ENCODE data around the gene ULK3.

ULK3 gene

GRCh38 chr15:74839526-74840395 lies 3.2 kb downstream of the ULK3 start:
- DNase-seq: no peak

GRCh38 chr15:74838746-74839525 lies 4.0 kb downstream of the ULK3 start:
- DNase-seq: no peak

DNA sequence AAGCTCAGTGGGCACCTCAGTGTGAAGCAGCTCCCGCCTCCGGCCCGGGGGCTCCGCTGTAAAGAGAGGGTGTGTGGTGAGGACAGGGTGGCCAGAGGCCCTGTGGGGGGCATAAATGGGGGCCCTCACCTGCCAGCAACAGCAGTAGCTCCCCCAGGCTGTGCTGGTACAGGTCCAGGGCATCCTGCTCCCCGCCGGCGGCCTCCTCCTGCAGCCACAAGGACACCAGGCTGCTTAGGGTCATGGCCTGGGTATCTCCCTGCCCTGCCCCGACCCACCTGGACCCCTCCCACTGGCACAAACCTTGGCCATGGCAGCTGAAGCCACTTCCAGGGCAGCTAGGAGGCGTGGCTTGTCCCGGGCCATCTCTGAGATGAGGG lies 4.8 kb downstream of the ULK3 start:
- DNase-seq: no peak

GRCh38 chr15:74837482-74838136 lies 5.3 kb downstream of the ULK3 start:
- no peak for DNase-seq

DNA sequence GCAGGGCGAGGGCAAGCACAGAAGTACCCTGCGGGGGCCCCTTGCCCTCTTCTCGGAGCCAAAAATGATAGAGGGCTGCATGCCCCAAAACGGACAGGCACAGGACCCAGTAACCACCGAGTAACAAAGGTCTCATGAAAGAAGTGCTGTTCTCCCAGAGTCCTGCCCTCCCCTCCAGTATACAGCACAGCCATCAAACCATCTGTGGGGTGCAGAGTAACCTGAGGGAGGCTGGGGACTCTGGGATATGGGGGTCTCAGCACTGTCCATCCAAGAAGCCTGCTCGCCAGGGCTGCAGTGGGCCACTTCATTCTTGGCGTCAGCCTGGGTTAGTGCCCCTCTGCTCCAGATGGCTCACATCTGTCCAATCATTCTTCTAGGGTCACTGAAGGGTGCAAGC lies 6.1 kb downstream of the ULK3 start:
- no peak for DNase-seq

DNA sequence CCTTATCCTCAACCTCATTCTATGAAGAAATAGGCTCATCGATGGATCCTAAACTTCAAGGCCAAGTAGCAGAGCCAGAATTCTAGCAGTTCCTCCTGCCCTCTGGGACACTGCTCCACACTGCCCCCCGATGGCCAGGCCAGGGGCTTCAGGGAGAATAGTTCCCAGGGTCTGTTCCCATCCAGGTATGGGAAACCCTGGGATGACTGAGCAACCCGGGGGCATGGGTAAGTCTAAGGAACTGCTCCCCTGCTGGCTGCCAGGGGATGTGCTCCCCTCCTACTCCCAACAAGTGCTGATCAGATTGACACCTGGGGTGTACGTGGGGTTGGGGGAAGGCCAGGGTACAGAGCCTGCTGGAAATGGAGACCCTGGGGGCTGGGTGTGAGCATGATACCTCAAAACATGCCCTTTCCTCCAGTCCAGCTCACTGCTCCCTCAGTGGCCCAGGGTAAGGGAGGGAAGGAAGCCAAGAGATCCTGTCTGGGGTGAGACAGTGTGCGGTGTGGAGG lies 7.6 kb downstream of the ULK3 start:
- peak; percentile 41 for DNase-seq

DNA sequence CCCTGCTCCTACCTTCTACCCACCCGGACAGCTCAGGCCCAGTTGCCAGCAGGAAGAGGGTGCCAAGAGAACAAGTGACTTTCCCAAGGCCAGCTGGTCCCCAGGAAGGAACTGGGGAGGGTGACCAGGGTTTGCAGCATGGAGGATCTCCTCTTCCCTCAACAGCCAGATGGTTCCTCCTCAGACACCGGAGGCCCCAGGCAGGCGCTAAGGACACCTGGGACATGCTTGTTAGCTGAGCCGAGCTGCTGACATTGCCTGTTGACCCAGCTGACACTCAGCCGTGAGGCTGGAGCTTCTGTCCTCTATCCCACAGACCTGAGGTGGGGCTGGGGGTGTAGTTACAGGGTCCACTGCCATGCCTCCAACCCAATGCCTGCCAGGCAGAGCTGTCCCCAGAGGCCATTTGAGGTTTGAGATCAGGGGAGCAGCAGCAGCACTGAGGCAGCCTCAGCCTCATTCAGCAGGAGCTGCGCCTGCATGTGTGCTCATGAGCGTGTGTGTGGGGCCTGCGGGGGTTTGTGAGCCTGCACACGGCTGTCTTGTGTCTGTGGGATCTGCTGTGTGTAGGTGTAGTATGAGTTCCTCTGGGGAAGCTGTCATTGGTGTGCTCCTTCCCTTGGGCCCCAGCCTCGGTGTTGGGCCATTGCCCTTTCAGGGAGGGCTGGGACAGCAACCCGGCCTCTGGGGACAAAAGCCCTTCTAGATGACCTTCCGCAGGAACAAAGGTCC lies 9.4 kb downstream of the ULK3 start:
- DNase-seq: no peak

DNA sequence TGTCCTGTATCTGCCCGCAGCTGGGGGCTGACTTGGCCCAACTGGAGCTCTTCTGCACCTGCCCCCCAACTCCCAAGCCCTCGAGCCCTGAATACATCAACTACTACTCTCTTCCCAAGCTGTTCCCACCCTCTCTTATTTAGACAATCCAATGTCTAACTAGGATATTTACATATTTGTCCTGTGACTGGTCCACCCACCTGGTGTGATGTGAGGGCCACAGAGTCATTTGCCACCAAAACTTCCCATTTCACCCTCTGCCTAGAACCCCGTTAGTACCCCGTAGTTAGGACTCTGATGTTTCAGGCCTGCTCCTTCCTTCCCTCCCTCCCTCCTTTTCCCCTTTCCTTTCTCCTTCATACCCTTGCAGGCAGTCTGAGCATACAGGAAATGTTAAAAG lies 10.1 kb downstream of the ULK3 start:
- no peak for DNase-seq

- no peak for DNase-seq
These were observed 11.0 kb downstream of the ULK3 start for GRCh38 chr15:74831813-74832495.

GRCh38 chr15:74830868-74831267 lies 12.1 kb downstream of the ULK3 start:
- DNase-seq: no peak

GRCh38 chr15:74829991-74830390 lies 13.0 kb downstream of the ULK3 start:
- DNase-seq: no peak

DNA sequence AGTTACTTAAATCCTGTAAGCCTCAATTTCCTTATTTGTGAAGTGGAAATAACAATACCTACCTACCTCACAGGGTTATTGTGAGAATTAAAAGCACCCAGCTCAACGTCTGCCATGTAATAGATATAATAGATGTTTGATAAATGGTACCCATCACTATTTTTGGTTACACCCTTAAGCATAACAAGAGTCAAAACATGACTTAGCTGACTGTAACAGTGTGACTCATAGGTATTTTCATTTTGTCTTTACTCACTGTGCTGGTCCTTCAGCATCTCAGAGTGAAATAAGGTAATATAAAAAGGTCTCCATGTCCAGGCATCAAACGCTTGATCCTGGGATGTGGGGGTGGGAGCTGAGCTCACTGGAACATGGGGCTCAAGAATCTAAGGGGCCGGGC lies 13.5 kb downstream of the ULK3 start:
- peak; percentile 61 for DNase-seq

DNA sequence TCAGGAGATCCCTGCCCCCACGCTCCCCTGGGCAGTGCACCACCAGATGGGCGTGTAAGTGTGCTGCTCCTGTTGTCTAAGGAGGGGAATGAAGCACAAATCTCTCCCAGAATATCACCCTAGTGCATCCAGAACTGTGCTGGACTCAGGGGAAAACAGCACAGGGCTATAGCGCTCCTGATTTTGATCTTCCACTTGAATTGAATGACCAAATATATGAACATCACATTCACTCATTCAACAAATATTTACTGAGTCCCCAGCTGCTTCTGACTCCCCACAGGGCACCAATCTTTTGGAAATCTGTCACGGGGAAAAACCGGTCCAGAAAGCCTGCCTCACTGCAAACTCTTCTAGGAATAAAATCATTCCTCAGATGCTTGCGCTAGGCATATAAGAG lies 14.1 kb downstream of the ULK3 start:
- no peak for DNase-seq

GRCh38 chr15:74827614-74828013 lies 15.3 kb downstream of the ULK3 start:
- DNase-seq: no peak

- no peak for DNase-seq
These were observed 16.0 kb downstream of the ULK3 start for GRCh38 chr15:74826921-74827320.

DNA sequence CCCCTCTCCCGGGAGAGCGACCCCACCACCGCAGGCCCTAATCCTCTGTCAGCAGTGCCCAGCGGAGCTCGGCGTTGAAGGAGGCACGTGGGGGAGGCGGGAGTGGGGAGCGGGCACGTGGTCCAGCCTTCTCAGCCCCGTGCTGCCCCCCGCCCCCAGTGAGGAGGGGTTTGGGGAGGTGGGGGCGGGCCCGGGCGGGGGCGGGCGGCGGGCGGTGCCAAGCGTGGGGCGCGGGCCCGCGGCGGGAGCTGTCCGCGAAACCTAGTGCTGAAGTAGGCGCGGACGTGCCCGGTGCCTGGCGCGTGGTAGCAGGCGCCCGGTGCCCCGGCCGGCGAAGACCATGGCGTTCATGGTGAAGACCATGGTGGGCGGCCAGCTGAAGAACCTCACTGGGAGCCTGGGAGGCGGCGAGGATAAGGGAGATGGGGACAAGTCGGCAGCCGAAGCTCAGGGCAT lies 16.6 kb downstream of the ULK3 start, which contains the start of gene CPLX3:
Gene CPLX3, plus strand, starts transcription at position 264 of the 456 bp plus-strand sequence. Its CDS starts 77 bp downstream, at position 341.
- peak; percentile 22 for DNase-seq

DNA sequence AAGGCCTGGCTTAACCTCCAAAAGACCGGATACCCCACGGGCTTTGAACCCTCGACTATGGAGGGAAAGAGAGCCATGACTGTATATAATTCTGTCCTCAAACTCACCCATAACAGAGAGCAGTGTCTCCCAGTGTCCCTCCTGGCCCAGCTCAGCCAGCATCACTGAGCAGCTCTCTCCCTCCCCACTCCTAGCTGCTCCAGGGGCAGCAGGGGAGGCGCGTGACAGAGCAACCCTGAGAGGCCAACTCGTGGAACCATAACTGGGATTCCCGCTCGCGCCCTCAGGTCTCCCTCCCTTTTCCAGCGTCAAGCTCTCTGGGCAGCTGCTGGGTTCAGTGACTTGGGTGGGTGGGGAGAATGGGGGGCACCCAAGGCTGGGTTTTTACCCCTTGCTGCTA lies 17.1 kb downstream of the ULK3 start:
- DNase-seq: no peak

GRCh38 chr15:74824976-74825375 lies 18.0 kb downstream of the ULK3 start:
- DNase-seq: no peak

DNA sequence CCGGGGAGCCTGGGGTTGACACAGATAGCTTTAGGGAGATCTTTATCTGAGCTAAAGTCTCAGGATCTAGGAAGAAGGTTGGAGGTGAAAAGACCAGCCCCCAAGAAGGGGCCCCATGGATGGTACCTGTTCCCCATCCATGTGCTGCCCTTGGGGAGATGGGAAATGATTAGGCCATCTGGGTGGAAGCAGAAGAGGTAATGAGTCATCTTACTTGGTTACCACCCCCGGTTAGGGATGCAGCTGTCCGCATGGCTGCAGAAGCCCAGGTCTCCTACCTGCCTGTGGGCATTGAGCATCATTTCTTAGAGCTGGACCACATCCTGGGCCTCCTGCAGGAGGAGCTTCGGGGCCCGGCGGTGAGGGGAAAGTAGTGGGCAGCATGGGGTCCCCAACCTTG lies 19.6 kb downstream of the ULK3 start:
- DNase-seq: no peak

GRCh38 chr15:74822233-74822632 lies 20.7 kb downstream of the ULK3 start:
- DNase-seq: no peak

DNA sequence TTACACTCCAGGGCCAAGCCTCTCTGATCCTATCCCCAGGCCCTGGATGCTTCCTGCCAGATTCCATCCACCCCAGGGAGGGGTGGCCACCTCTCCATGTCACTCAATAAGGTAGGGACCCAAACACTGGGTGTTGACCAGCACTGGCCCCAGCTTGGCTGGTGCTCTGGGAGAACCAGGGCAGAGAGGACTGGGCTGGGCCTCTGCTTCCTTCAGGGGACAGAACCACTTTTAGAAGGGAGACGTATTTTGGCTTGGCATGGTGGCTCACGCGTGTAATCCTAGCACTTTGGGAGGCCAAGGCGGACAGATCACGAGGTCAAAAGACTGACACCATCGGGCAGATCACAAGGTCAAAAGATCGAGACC lies 21.2 kb downstream of the ULK3 start:
- DNase-seq: no peak

All from fibroblast of skin of back (primary cell).